HG03575 (cell line): ENCODE results near the gene GIPC1.
"Not testable (repeated sequence)": the region's sequence is repeated elsewhere in the genome, so short reads cannot be mapped to it uniquely, and the experiment has no call there.

ENCODE experiments used
- ATAC-seq: cut with Tn5 transposase; IDR thresholded peaks from one replicate; pipeline ENCODE4 v1.9.1; 2021; ENCODE audit not compliant: unreplicated experiment, insufficient number of reproducible peaks, low FRiP score; ENCODE audit errors: extremely low read depth

GIPC1 gene

DNA sequence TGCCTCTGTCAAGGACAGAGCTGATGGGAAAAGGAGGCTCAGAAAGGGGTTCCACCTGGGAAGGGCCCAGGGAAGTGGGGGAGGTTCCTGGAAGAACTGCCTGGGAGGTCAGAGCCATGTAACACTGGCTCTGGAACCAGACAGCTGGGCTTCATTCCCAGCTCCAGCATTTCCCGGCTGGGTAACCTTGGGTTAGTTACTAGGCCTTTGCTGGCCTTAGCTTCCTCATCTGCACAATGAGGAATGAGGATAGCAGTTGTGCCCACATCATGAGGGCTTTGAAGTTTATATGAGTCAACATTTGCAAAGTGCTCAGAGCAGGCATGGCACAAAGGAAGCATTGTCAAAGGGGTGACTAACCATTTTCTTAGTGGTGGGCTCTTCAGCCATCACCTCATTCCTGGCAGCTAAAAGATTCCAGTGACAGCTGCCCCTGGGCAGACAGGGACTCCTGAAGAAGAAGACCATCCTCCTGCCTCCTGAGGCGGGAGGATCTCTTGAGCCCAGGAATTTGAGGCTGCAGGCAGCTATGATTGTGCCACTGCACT is 24.0 kb upstream of the GIPC1 start:
- ATAC-seq, result no peak

DNA sequence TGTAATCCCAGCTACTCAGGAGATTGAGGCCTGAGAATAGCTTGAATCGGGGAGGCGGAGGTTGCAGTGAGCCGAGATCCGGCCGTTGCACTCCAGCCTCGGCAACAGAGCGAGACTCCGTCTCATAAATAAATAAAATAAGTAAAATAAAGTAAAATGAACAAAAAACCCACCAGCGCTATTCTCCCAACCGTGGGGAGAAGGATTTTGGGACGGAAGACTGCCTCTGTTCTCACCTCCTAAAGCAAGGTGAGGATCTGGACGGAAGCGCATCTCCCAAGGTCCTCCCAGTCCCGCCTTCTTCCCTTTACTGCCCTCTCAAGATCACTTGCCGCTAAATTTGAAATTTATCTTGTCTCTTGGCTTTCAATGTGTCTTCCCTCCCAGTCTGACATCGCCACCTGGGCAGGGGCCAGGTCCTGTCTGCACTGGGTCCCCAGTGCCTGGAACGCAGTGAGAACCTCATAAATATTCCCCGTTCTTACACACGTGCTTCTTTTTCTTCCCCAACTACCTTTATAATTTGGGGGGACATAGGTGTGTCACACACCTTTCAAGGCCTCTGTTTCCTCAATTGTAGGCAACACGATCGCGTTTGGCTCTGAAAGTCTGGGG is 23.4 kb upstream of the GIPC1 start:
- ATAC-seq, result no peak

DNA sequence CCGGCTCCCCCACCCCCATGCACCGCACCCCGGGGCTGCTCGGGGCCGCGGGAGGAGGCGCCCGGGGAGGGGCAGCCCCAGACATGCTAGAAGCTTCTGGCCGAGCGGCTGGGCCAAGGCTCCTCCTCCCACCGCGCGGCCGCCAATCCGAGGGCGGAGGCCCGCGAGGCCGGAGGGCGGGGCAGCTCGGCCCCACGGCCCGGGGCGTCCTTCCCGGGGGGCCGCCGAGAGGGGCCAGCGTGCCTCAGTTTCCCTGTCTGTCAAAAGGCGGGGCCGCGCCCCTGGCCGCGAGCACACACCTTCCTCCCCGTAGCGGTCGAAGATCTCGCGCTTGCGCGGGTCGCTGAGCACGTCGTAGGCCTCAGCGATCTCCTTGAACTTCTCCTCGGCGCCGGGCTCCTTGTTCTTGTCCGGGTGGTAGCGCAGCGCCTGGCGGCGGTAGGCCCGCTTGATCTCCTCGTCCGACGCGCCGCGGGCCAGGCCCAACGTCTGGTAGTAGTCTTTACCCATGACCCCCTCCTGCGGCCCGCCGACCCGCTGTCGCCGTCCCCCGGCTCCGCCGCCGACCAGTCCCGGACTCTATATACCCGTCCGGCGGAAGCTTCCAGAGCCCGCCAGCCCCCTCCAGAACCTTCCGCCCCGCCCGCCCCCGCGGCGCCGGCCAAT is 22.0 kb upstream of the GIPC1 start, which contains the start of gene DNAJB1:
DNAJB1 (minus strand) TSS at position 558 of the 666 bp plus-strand sequence; CDS start at position 510, 48 bp downstream.
- peak; percentile 37 for ATAC-seq

DNA sequence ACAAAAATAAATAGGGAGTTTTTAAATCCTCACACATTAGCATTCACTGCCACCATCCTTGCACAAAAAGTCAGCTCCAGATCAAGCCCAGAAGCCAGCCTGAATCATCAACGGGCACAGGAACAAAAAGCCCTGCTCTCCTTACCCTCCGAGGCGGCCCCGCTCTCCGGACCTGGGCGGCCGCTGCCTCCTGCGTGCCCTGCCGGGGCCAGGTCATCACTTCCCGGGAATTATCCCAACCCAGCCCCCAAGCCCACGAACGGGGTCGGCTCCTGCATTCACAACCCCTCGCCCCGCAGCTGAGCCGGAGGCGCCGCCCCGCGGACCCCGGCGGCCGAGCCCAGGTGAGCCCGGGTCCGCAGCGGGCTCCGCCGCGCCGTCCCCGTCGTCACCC is 21.5 kb upstream of the GIPC1 start:
- no peak for ATAC-seq

DNA sequence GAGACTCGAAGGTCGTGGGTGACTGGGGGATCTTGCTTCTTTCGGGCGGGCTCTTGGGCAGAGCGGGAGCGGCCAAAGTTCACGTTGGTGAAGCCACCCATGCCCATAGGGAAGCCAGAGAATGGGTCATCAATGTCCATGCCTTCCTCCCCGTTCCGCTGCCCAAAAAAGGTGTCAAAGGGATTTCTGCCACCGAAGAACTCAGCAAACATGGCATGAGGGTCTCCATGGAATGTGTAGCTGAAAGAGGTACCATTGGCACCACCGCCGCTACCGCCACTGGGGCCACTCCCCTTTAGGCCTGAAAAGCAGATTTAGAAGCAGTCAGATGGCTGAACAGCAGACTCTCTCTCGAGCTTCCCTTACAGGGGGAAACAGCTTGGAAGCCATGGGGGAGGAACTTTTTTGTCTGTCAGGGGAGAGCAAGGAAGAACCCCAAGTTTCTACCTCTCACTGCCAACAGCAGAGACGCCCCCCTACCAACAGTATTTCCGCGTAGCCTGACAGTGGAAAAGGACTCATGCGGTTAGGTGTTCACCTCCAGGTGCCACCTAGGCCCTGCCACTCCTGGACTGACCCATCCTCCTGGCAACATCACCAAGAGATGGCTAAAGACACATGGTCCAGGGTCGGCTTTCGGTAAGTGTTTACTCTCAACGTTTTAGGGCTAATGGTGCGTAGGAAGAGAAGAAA is 21.0 kb upstream of the GIPC1 start:
- no peak for ATAC-seq

DNA sequence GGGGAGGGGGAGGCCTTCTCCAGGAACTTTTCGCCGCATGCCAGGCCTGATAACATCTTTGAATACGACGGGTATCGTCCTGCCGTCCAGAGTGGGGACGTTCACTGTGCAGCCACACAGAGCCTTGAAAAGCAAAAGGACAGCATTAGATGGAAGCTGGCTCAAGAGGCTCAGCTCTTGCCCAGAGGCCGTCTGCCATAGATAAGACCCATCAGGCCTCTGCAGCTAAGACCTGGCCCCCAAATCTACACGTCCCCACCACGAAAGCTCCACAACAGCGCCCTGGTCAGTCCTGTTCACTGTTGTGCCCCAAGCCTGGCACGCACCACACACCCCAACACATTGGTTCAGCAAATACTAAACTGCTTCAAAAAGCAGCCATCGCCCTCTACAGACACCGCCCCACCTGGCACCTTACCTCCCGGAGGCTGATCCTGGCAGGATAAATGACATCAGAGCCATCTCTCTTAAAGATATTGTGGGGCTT is 20.2 kb upstream of the GIPC1 start:
- no peak for ATAC-seq

DNA sequence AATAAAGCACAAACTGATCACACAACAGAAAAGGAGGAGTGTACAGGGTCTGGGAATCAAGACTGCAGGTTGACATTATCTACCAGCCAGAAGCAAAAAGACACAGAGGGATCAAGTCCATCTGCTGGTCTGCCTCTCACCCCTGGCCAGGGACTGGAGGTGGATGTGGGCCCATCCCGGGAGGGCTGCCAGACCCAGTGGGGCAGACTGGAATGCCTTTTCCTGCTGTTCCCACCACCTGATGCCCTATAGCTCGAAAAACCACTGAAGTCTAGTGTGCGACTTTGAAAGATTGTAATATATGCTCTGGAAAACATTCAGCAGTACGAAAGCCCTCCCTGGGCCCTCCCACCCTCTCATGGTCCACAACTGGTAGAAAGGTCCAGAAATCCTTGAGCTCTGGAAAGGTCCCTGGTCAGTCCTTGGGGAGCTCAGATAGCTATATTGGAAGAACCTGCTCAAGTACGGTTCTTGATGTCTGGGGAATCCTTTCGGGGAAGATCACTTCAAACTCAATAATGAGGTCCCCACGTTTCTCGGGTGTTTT is 19.6 kb upstream of the GIPC1 start:
- no peak for ATAC-seq

DNA sequence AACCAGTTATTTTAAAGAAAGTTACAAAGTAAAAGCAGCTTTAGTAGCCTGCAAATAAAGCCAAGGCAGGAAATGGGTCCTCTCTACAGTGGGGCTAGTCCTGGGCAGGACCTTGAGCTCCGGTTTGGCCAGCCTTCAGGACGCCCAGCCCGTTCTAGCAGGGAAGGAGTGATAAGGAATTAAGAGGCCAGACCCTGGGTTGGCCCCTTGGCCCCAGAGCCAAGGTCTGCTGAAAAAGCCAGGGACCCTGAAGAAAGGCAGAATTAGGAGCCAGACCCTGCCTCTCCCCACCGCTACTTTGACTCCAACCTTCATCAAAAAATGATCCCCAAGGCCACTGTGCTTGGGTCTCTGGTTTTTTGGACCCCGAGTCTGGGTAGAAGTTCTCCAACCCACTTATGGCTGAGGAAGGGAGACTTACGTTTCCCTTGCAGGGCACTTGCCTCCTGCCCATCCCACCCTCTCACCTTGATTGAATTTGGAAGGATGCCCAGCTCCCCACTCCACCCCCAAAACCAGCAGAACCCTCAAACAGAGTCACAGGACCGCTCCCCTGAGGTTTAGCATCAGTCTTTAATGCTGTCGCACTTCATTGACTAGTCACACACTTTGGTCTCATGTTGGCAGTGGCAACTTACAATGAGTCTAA is 18.4 kb upstream of the GIPC1 start:
- ATAC-seq, result no peak

DNA sequence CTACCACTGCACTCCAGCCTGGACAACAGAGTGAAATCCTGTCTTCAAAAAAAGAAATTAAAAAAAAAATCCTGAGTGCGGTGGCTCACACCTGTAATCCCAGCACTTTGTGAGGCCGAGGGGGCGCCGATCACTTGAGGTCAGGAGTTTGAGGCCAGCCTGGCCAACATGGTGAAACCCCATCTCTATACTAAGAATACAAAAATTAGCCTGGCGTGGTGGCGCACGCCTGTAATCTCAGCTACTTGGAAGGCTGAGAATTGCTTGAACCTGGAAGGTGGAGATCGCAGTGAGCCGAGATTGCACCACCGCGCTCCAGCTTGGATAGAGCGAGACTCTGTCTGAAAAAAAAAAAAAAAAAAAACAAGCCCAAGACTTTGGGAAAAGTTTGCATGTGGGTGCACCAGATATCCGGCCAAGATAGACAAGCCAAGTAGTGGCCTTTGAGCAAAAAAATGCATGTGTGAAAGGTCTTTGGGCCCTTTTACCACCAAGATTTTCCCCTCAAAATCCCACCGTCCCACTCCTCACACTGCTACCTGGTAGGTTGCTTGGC is 16.6 kb upstream of the GIPC1 start:
- ATAC-seq, result no peak

DNA sequence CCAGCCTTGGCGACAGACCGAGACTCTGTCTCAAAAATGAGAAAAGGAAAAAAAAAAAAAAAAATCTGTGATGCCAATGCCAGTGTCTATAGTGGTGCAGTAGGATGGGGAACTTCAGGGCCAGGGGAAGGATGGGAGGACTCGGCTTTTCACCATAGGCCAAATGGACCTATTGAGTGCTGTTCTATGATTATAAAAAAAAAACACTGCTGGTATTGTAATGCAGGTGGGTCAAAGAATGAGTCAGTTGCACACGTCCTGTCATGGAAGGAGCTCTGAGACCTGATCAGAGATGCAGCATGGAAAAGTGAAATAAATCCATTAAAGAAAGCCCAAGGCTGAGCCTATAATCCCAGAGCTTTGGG is 15.3 kb upstream of the GIPC1 start:
- ATAC-seq, result no peak

DNA sequence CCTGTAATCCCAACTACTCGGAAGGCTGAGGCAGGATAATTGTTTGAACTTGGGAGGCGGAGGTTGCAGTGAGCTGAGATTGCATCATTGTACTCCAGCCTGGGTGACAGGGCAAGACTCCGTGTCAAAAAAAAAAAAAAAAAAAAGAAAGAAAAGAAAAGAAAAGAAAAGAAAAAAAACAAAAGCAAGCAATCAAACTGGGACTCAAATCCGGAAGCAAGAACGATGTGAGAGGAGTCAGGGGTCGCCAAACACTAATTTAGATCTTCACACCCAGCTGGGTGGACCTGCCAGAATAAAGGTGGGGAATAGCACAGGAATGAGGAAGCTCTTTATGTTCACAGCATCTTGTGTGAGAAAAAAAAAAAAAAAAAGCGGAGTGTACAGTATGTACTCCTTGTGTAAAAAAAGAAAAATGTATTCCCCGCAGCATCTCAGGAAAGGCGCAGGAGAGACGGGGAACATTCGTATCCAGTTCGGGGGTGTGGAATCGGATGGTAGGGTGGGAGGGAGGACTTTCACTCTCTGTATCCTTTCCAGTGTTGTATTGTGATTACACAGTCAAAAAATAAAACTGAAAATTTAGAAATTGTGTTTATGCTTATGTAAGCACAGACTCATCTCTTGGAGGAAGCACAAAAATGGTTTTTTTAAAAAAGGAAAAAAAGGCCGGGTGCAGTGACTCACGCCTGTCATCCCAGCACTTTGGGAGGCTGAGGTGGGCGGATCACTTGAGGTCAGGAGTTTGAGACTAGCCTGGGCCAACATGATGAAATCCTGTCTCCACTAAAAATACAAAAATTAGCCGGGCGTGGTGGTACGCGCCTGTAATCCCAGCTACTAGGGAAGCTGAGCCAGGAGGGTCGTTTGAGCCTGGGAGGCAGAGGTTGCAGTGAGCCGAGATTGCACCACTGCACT is 14.6 kb upstream of the GIPC1 start:
- ATAC-seq, result no peak

DNA sequence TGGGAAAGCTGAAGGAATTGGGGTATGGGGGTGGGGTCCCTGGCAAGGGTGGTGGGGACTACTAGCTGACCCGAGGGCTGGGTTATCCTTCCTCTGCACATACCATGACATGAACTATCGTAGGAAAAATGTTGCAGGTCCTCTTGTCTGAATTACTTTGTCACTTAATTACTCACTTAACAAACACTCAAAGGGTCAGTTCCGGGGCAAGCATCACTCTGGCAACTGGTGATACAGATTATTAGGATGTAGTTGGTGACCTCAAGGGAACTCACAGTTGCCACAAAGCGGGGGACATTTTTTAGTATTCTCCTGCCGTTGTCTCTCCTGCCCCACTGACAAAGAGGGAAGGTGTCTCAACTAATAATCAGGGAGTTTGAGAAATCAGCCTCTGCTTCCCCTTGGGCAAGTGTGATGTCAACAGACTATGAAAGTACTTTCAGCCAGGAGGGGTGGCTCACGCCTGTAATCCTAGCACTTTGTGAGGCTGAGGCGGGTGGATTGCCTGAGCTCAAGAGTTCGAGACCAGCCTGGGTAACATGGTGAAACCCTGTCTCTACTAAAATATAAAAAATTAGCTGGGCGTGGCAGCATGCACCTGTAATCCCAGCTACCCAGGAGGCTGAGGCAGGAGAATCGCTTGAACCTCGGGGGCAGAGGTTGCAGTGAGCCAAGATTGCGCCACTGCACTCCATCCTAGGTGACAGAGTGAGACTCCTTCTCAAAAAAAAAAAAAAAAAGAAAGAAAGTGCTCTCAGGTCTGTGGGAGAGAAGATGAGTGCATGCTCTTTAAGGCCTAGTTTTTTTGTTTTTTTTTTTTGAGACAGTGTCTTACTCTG is 12.0 kb upstream of the GIPC1 start:
- ATAC-seq, result no peak

DNA sequence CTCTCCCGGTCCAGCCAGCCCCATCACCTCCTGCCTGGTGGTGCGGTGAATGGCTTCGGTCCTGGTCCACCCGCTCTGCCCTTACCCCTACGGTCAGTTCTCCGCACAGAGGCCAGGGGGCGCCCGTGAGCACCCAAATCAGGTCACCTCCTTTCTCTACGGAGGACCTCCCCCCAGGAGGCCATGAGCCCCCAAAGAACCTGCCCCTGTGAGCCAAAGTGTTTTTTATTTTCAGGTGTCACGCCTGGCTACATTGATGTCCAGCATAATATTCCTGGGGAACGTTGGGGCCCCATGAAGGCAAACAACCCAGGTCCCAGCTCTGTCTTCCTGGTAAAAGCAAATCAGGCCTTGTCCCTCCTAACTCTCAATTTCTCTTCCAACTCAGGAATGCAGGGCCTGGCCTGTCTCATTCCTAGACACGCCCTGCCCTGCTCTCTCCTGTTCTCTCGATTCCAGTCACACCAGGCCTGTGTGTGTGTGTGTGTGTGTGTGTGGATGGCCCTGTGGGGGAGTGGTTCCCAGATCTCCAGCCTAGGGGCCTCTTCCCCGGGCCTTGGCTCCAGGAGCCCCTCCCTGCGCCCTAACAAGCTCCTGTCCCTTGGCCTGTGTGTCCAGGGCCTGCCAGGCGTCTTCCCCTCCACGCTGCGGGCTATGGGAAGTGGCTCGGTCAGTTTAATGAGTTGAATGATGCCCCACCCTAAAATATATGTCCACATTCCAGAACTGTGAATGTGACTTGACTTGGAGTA is 9.7 kb upstream of the GIPC1 start:
- no peak for ATAC-seq

DNA sequence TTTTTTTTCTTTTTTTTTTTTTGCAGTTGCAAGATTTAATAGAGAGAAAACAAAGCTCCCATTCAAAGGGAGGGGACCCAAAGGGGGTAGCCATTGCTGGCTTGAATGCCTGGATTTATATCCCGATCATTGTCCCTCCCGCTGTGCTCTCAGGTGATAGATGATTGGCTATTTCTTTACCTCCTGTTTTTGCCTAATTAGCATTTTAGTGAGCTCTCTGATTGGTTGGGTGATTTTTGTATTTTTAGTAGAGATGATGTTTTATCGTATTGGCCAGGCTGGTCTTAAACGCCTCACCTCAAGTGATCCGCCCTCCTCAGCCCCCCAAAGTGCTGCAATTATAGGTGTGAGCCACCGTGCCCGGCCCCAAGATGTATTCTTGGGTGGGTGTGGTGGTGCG is 8.6 kb upstream of the GIPC1 start:
- ATAC-seq, result not testable (repeated sequence)

DNA sequence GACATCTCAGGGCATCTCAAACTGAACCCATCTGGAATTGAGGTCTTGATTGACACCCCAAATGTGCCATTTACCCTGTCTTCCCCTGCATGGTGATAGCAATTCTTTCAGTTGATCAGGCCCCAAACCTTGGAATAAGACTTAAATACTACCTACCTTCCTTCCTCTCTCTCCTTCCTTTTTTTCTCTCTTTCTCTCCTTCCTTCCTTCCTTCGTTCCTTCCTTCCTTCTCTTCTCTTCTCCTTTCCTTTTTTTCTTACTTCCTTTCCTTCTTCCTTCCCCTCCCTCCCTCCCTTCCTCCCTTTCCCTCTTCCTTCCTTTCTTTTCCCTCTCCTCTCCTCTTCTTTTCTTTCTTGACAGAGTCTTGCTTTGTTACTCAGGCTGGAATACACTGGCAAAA is 7.4 kb upstream of the GIPC1 start:
- ATAC-seq, result no peak

DNA sequence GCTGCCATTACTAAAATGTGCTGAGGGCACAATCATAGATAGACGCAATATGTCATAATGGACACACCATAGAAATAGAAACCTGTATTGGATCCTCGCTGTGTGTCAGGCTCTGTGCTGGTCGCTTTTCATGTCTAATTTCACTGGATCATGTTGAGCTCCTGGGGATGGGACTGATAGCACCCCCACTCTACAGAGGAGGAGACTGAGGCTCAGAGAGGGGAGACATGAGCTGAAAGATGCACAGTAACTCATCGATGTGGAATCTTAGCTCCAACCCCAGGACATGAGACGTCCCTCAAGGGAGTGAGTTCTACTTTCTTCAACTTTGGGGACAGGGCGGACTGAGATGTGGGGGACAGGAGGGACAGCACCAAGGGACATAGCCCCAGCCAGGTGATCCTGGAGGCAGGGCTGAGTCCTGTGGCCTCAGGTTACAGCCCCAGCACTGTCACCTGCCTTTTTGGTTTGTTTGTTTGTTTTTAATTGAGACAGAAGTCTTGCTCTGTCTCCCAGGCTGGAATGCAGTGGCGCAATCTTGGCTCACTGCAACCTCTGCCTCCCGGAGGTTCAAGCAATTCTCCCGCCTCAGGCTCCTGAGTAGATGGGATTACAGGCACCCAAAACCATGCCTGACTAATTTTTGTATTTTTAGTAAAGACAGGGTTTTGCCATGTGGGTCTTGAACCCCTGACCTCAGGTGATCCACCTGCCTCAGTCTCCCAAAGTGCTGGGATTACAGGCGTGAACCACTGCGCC is 6.6 kb upstream of the GIPC1 start:
- no peak for ATAC-seq
